Measurements from ENCODE around the gene ZFHX3. TPM values are rescaled to one million over a fixed set of nuclear protein-coding genes. Genes with fewer than 3 reads are reported as not detected.

ZFHX3 gene
- total RNA-seq, 2 donors from 2014 or later: 0.50 to 0.78 TPM

DNA sequence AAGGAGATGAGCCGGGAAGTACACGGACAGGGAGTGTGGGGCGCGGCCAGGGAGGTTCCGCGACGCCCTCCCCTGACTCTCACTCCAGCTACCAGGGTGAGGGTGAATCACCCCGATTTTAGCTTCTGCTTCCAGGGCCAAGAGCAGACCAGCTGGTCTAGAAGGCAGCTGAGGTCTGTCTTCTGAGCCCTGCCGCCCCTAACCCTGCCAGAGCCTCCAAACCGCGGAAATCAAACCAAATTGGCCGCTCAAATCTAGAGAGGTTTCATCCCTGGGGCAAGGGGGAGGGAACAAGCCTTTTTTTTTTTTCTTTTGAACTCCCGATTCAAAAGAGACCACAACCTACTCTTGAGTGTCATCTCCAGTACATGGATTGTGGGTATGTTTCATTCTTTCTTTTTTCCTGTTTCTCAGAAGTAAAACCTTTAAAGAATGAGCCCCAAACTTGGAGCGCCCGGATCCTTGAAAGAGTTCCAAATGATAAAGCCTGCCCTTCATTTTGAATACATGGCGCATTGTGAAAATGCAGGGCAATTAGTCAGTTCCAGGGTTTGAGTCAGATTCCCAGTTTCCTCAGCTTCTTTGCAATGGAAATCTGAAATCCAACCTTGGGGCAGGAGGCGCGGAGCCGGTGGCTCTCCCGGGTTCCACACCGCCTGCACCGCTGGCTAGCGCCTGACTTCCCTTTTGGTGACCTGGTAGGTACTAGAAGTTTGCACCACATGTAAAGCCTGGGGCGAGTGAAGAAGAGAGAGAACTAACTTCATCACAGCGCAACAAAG lies 16.5 kb upstream of the ZFHX3 start:
- peaks cover 0 to 17% of the 10 kb centered on the region in 2 donors for H3K4me1 Mint-ChIP-seq (ENCODE audit: low read depth in 2 of 2)
- DNase-seq (ENCODE audit: low spot score): no peak
- no peak for ATAC-seq
- H3K9me3 Mint-ChIP-seq: no peaks in the 10 kb centered on the region
- H3K27ac Mint-ChIP-seq: no peak overlapping the region
- H3K4me3 Mint-ChIP-seq: no peak overlapping the region
- peaks cover 48 to 62% of the 10 kb centered on the region in 2 donors for H3K27me3 Mint-ChIP-seq
- H3K36me3 Mint-ChIP-seq: no peaks in the 10 kb centered on the region

DNA sequence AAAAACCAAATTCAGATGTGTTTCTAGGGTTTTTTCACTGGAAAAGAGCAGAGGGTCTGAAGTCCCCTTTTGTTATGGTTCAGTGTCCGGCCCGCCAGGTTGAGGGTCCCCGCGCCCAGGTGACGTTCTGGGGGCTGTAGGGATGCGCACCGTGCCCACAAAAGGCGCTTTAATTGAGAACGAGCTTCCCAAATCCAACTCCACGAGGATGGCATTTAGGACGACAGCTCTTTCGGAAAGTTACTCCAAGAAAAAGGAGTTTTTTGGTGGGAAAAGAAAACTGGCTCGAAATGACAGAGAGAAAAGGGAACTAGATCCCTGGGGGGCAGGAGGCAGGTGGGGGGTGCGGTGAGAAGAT lies 15.9 kb upstream of the ZFHX3 start:
- Mint-ChIP-seq H3K36me3 (no peaks in the 10 kb centered on the region), H3K27ac (no peak overlapping the region), H3K9me3 (no peaks in the 10 kb centered on the region), H3K4me1 (ENCODE audit: low read depth in 2 of 2) (peaks cover 0 to 21% of the 10 kb centered on the region in 2 donors), H3K4me3 (no peak overlapping the region), H3K27me3 (peaks cover 44 to 62% of the 10 kb centered on the region in 2 donors)
- ATAC-seq: no peak
- DNase-seq (ENCODE audit: low spot score): no peak

DNA sequence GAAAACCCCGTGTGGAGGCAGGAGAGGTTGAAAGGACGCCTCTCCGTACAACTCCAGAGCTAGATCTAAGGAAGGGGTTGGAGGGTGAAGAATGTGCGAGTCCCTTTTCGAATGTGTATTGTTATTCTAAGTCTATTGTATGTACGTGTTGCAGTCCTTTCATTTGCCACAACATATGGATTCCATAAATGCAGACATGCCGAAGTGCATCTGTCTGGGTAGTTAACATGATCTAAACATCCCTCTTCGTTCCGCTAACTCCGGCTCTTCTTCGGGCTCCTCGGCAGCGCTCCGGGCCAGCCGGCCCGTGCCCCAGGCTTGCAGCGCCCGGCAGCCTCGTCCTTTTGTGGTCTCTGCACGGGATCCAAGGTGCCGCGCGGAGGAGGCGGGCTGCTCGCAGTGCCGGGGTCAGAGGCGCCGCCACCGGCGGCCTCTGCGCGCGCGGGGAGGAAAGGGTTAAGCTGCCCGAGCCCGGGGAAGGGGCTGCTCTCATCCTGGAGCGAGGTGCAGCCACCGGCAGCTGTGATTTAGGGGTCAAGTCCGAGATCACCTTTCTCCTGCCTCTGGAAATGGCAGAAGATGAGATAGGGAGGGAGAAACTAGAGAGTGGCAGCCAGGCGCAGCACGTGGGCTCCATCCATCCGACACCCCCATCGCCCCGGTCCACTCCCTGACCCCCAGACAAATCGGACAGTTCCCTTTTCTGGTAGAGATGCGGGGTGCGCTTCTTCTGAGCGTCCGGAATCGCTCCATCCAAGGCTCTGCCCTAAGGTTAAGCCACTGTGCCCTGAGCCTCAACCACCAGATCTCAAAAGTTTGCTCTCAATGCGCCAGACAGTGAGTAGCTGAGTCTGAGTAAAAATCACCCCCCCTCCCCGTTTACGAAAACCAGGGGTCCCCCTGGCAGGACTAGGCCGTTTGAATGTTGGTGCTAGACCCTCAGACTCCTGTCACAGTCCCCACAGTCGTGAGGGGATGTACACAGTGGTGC lies 15.1 kb upstream of the ZFHX3 start:
- ATAC-seq: no peak
- H3K36me3 Mint-ChIP-seq: no peaks in the 10 kb centered on the region

DNA sequence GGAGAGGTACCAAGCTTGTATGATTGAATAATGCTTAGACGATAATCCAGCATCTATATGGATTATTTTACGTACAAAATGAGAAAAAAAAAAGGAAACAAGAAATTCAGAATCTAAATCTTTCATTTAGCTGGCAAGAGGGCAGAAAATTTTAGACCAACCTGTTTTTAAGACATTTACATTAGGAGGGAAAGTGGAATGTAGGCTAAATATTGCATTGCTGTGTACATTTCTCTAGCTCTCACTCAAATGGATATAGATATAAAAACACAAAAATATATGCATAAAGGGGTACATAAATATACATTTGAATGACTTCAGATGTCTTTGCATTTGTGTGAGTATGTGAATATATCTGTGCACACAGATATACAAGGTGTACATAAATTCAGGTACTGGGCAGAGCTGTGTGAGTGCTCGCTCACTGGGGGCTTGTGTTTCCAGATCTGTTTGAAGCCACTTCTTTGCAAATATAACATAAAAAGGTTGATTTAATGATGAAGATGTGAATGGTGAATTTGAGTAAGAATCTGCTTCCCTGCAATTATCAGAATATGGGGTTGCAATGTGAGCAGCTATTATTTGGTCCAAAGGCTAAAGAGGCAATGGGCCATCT lies 14.2 kb upstream of the ZFHX3 start:
- no peak overlapping the region for H3K4me3 Mint-ChIP-seq

More for the DNA sequence above, 15.1 kb upstream of the ZFHX3 start:
- H3K4me3 Mint-ChIP-seq: no peak overlapping the region
- no peak for DNase-seq (ENCODE audit: low spot score)
- no peak overlapping the region for H3K27ac Mint-ChIP-seq
- H3K4me1 Mint-ChIP-seq (ENCODE audit: low read depth in 2 of 2): peaks cover 0 to 21% of the 10 kb centered on the region in 2 donors
- peaks cover 41 to 57% of the 10 kb centered on the region in 2 donors for H3K27me3 Mint-ChIP-seq
- H3K9me3 Mint-ChIP-seq: no peaks in the 10 kb centered on the region

DNA sequence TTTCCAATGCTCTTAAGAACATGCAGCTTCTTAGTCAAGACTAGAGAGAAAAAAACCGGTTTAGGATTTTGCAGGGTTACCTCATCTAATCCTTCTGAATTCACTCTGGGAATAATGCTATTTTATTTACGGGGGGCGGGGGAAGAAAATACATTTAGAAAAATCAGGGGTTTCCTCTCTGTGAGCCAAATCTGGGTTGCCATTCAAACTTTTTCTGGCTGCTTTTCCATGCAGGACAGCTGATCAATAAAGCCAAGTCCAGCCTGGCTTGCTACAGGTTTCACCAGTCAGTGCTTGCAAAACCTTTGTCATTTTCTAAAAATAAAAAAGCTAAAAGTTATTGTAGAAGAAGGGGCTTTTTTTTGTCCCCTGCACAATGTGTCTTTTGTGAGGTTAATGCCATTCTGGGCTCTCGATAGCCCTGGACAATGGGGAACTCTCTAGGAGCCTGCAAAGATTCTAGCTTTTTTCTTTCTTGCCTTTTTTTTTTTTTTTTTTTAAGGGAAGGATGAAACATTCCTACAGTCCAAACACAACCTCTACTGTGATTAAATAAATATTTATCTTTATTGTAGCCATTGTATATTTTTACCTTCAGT lies 13.1 kb upstream of the ZFHX3 start:
- Mint-ChIP-seq H3K36me3 (peaks cover 6% of the 10 kb centered on the region), H3K27me3 (peaks cover 48 to 70% of the 10 kb centered on the region in 2 donors), H3K4me1 (ENCODE audit: low read depth in 2 of 2) (peaks cover 11 to 28% of the 10 kb centered on the region in 2 donors), H3K9me3 (no peaks in the 10 kb centered on the region), H3K27ac (no peak overlapping the region), H3K4me3 (no peak overlapping the region)
- DNase-seq (ENCODE audit: low spot score) (no peak), ATAC-seq (no peak)

More for the DNA sequence above, 14.2 kb upstream of the ZFHX3 start:
- DNase-seq (ENCODE audit: low spot score) (no peak), ATAC-seq (no peak)
- Mint-ChIP-seq H3K36me3 (peaks cover 4% of the 10 kb centered on the region), H3K9me3 (no peaks in the 10 kb centered on the region), H3K4me1 (ENCODE audit: low read depth in 2 of 2) (peaks cover 4 to 24% of the 10 kb centered on the region in 2 donors), H3K27ac (no peak overlapping the region), H3K27me3 (peaks cover 42 to 58% of the 10 kb centered on the region in 2 donors)

DNA sequence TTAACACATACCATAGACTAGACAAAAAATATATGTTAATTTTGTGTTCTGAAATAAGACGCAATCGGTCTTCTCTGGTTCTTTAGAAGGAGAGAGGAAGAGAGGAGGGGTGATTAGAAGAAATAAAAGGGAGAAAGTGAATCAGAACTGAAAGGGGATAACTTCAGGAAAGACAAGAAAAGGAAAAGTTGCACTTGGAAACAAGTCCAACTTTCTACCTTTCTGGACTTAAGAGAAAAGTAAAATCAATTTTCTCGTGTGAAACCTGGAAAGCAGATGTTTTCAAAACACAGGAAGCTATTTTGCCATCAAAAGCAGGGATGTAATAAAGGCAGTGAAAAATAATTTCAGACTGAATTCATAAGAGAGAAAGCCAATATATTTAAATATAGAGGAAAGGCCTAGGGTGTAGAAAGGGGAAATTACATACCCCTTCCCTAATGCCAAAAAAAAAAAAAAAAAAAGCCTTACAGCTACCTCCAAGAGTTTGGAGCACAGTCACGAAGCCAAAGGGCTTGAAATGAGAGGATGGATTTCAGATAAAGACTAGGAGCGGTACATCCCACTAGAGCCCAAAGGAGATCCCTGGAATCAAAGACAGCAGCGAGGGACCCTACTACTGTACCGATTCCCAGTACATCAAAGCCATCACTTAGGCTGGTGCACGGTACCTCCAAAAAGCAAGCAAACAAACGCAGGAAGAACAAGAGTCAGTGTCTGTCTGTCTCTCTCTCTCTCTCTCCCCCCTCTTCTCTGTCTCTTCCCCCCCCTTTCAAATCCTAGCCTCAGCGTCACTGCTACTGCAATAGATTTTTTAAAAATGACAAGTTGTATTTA lies 12.1 kb upstream of the ZFHX3 start:
- no peak overlapping the region for H3K4me3 Mint-ChIP-seq
- H3K9me3 Mint-ChIP-seq: no peaks in the 10 kb centered on the region
- peaks cover 6% of the 10 kb centered on the region for H3K36me3 Mint-ChIP-seq
- H3K27ac Mint-ChIP-seq: no peak overlapping the region
- ATAC-seq (no peak), DNase-seq (ENCODE audit: low spot score) (no peak)
- H3K4me1 Mint-ChIP-seq (ENCODE audit: low read depth in 2 of 2): peaks cover 16 to 34% of the 10 kb centered on the region in 2 donors
- peaks cover 52 to 73% of the 10 kb centered on the region in 2 donors for H3K27me3 Mint-ChIP-seq

DNA sequence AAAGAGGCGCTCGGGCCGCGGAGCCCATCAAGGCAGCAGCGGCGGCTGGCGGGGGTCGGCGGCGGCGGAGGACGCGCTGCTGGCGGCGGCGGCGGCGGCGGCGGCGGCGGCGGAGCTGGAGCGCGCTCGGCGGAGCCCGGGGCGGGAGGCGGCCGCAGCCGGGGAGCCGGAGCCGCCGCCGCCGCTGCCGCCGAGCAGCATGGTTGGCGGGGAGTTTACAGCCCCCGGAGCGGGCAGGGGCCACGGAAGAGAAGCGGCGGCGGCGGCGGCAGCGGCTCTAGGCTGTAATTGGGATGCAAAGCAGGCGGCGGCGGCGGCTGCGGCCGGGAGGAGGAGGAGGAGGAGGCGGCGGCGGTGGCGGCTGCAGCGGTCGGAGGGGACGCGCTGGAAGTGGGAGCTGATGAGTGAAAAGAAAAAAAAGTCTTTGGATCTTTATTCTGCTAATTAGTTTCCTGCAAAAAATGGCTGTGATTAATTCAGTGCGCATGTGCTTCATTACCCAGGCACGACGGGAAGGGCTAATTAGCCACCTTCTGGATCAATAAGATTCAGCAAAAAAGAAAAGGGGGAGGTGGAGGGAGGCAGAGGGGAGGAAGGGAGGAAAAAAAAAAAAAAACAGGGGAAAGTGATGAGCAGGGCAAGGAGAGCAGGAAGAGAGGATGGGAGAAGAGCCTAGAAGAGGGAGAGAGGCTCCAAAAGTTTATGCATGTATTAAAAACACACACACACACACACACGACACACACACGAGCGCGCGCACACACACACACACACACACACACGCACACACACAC lies 10.9 kb upstream of the ZFHX3 start:
- H3K27me3 Mint-ChIP-seq: peaks cover 55 to 76% of the 10 kb centered on the region in 2 donors
- H3K27ac Mint-ChIP-seq: no peak overlapping the region
- no peaks in the 10 kb centered on the region for H3K9me3 Mint-ChIP-seq
- peak; percentile 8 to 64 for ATAC-seq
- DNase-seq (ENCODE audit: low spot score): no peak
- H3K4me1 Mint-ChIP-seq (ENCODE audit: low read depth in 2 of 2): peaks cover 22 to 38% of the 10 kb centered on the region in 2 donors
- peaks cover 6% of the 10 kb centered on the region for H3K36me3 Mint-ChIP-seq
- H3K4me3 Mint-ChIP-seq: peak overlapping the region; percentile 81

DNA sequence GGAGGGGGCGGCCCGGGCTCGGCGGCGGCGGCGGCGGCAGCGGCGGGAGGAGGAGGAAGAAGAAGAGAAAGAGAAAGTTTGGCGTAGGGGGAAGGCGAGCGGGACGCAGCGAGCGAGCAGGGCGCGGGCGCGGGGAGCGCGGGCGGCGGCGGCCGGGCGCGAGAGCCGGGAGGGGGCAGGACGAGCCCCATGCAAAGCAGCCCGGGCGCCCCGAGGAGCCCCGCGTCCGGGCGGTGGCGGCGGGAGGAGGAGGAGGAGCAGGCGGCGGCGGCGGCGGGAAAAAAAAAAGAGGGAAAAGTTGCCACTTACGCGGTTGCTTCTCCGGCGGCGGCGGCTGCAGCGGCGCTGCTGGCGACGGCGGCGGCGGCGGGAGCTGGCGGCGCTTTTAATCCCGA lies 10.3 kb upstream of the ZFHX3 start:
- Mint-ChIP-seq H3K36me3 (peaks cover 6% of the 10 kb centered on the region), H3K27me3 (peaks cover 49 to 70% of the 10 kb centered on the region in 2 donors), H3K27ac (no peak overlapping the region), H3K4me3 (peak overlapping the region; percentile 59), H3K4me1 (ENCODE audit: low read depth in 2 of 2) (peaks cover 22 to 40% of the 10 kb centered on the region in 2 donors), H3K9me3 (no peaks in the 10 kb centered on the region)
- DNase-seq (ENCODE audit: low spot score) (no peak), ATAC-seq (peak; percentile 67 to 86)

DNA sequence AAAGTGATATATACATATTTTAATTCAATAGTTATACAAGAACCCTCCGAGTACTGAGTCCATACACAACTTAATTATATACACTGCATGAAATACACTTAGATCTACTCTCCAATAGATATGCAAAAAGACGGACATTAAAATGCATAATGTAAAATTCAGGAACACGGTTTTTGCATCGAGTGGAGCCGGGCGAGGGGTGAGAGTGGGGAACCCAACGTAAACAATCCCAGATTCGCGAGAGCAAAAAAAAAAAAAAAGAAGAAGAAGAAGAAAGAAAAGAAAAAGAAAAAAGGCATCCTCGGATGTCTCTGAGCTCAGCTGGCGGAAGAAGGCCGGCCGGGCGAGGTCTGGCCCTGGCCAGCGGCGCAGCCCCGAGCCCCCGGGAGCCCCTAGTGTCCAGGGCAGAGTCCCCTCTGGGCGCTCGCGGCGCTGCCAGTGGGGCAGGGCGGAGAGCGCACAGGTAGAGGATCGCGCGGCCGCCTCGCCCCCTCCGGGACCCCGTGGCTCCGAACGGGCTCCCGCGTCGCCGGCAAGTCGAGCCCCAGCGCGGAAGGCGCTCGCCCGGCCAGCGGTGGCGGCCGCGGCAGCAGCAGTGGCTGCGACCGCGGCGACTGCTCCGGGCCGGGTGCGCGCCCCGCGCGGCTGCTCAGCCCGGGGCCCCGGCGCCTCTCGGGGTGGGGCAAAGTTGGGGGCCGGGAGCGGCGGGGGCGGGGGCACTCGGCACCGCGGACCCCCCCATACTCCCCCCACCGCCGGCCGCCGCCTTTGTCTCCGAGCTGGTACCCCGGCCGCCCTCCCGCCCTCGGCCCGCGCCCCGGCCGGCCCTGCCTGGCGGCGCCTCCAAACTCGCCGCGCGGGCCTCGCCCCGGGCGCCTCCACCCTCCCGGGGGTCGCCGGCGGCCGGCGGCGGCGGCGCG lies 9.6 kb upstream of the ZFHX3 start:
- Mint-ChIP-seq H3K27ac (peak overlapping the region; percentile 31 to 44), H3K4me1 (ENCODE audit: low read depth in 2 of 2) (peaks cover 22 to 38% of the 10 kb centered on the region in 2 donors), H3K27me3 (peaks cover 46 to 67% of the 10 kb centered on the region in 2 donors), H3K4me3 (peak overlapping the region; percentile 93), H3K9me3 (no peaks in the 10 kb centered on the region), H3K36me3 (peaks cover 6% of the 10 kb centered on the region)
- ATAC-seq: peak; percentile 64 to 73
- DNase-seq (ENCODE audit: low spot score): no peak

DNA sequence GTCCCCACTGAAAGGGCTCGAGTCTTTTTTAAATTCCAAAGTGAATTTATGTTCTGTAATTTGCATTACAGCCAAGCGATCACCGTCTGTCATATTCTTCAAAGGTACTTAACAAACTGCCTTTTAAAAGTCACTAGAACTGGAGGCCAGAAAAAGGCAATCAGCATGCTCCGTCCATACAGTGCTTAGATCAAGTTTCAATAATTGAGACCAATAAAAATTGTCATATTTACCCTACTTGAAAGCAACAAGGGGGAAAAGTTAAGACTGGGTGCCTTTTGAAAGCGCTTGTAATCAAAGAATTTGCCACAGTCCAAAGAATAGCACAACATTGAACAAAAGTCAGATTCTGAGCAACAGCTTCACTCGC lies 9.0 kb upstream of the ZFHX3 start:
- ATAC-seq (no peak), DNase-seq (ENCODE audit: low spot score) (no peak)
- peak overlapping the region; percentile 31 to 44 for H3K27ac Mint-ChIP-seq
- H3K4me3 Mint-ChIP-seq: peak overlapping the region; percentile 93
- peaks cover 40 to 61% of the 10 kb centered on the region in 2 donors for H3K27me3 Mint-ChIP-seq
- no peaks in the 10 kb centered on the region for H3K9me3 Mint-ChIP-seq
- peaks cover 22 to 34% of the 10 kb centered on the region in 2 donors for H3K4me1 Mint-ChIP-seq (ENCODE audit: low read depth in 2 of 2)
- H3K36me3 Mint-ChIP-seq: peaks cover 6% of the 10 kb centered on the region

DNA sequence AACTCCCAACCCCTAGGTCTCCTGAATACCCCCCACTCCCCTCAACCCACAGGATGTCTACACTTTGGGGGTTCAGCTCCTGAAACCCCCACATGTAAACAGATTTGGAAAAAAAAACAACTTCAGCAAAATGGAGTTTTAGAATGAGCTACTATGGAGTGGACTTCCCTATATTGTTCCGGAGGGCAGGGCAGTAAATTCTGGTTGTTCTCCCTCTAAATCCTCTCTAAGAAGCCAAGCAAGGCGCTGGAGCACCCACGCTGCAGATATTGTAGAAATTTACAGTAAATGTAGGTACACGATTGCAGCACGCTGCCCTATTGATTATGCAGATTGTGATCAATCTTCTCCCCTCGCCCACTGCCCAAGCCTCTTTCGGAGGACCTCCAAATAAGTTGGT lies 8.5 kb upstream of the ZFHX3 start:
- DNase-seq (ENCODE audit: low spot score) (no peak), ATAC-seq (no peak)
- no peaks in the 10 kb centered on the region for H3K9me3 Mint-ChIP-seq
- H3K4me1 Mint-ChIP-seq (ENCODE audit: low read depth in 2 of 2): peaks cover 22 to 34% of the 10 kb centered on the region in 2 donors
- peaks cover 6% of the 10 kb centered on the region for H3K36me3 Mint-ChIP-seq
- no peak overlapping the region for H3K27ac Mint-ChIP-seq
- H3K27me3 Mint-ChIP-seq: peaks cover 37 to 56% of the 10 kb centered on the region in 2 donors
- H3K4me3 Mint-ChIP-seq: no peak overlapping the region
